GM18507 (cell line): ENCODE data around the gene DLX4.
A peak's percentile ranks its signal among the peaks of the same experiment; 100 is the strongest.

ENCODE experiments used
- DNase-seq: peaks from one replicate; pipeline ENCODE4 v3.0.0; 2011; ENCODE audit warnings: low read depth; ENCODE audit not compliant: insufficient read length; ENCODE audit errors: extremely low spot score
- FAIRE-seq: peaks from 2 replicates; lab custom pipeline; 2011; peaks lifted over from hg19 to GRCh38; lab: Jason Lieb, UNC

The DLX4 gene

DNA sequence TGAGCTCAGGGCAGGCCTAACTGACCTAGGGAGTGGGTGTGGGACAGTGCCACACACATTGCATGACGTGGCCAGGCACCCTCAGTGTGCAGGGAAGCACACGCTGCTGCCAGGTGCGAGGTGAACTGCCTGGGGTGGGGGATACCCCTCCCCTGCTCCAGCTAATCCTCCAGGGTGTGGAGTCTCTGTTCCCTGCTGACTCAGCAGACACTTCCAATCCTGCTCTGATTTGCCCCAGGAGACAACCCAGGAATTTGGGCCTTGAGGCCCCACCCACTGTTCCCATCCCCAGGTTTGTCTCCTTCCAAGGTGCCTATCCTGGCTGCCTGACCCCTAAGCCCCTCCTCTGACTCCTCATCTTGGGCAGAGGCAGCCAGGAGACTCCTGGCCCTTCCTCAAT lies 15.3 kb downstream of the DLX4 start:
- no peak for DNase-seq
- FAIRE-seq = no peak

DNA sequence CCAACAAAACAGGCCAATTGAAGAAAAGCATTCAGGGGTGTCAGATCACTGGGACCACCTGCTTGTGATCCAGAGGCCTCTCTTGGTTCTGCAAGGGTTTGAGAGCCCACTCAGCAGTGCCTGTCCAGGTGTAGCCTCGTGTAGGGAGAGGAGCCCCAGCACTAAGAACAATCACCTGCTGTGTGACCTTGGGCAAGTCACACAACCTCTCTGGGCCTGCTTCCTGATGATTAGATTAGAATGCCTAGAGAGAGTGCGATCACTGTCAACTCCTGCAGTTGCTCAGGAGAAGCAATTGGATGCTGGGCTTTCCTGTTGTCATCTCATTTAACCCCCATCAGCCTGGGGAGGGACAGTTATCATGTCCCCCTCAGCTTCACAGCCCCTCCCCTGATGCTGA lies 15.8 kb downstream of the DLX4 start:
- DNase-seq = no peak
- FAIRE-seq = no peak

DNA sequence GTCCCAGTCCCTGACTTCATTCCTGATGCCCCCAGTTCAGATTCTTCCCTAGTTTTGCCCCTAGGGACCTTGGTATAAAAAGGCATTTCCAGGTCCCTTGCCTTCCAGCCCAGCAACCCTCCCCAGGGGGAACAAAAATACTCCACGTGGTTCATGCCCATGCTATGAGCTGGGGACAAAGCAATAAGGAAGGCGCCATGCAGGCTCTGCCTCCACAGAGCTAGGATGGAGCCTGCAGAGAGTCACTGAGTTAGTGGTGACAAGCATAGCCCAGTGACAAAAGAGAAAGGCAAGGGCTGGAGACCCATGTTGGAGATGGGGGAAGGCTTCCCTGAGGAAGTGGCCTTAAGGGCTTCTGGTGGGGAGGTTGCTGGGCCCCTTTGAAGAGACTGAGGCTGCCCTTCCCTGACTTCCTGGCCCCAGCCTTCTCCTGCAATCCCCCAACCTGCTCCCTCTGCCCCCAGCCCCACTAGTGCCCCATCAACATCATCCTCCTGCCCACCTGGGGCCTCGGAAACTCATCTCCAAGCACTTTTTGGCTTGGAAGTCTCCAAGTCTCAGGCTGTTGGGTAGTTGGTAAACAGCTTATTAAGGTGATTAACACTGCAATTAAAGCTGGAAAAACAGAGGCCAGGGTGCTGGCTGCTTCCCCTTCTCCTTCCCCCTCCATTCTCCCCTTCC lies 16.5 kb downstream of the DLX4 start:
- DNase-seq (no peak), FAIRE-seq (no peak)

DNA sequence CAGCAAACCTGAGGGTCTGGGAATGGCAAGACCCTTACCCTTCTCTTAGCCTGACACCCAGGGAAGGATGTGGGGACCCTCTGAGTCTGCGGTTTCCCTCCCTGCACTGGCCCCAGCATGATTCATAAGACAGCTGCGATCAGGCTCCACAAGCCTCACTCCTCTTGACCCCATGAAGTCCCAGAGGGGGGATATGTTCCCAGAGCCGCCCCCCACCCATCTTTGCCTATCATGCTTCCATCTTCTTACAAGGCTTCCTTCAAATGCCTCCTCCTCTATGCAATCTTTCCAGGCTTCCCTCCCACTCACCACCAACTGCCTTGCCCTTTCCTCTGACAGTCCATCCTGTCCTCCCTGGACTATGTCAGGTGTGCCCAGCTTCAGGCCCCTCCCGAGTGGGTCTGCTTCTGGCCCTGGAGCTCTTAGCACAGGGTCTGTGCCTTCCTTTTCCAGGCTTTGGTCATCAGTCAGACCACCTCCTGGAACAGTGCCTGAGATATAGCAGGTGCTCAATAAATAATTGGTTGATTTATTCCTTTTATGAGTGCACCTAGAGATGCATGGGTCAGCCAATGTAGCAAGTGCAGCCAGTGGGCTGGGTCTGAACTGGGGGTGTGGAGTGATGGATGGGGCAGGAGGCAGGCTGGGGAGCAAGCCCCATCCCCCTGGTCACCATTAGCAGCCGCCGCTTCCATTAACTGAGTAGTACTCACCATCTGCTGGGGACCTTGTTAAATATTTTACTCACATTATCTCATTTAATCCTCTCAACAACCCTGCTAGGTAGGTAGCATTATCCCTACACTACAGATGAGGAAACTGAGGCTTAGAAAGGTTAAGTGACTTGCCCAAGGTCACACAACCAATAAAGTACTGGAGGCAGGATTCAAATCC lies 17.7 kb downstream of the DLX4 start:
- no peak for DNase-seq
- FAIRE-seq = no peak

DNA sequence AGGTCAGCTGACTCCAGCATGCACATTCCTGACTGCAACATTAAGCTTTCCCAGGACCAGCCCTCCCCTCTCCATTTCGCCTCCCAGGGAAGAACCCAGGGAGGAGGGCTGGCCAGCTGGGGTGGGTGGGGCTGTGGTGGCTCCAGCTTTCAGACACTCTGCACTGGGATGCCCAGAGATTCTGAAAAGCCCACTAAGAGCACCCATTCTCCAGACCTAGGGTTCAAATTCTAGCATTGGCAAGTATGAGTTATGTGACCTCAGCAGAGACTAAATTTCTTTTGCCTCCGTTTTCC lies 18.2 kb downstream of the DLX4 start:
- no peak for FAIRE-seq
- DNase-seq = no peak

DNA sequence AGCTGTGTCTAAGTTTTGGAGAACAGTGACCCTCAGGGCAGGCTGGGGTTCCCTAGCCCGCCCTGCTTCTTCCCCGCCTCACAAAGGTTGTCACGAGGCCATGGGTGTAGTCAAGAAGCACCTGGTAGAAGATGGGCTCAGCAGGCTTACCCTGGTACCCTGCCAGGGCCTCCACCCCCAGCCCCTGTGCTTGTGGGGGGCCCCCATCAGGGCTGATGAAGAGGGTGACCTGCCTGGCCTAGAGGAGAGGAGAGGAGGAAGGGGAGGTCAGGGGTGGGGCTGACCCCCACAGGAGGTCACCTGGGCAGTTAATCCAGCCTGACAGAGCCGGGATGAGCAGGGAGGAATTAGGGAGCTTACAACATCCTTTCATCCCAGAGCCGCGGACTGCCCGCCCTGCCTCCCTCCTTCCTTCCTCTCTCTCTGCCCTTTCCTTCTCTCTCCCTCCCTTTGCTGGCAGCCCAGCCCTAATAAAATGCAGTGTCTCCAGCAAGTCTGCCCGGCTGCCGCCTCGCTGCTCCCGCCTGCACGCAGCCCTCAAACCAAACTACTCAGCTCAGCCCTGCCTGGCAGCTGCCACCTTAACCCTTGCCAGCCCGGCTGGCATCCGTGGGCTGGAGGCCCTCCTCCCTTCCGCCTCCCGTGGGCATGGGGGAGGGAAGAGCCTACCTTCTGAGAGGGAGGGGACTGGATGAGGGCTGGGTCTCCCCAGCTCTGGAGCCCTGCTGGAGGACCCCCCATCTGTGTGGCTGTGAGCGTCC lies 18.9 kb downstream of the DLX4 start:
- FAIRE-seq = no peak
- no peak for DNase-seq

DNA sequence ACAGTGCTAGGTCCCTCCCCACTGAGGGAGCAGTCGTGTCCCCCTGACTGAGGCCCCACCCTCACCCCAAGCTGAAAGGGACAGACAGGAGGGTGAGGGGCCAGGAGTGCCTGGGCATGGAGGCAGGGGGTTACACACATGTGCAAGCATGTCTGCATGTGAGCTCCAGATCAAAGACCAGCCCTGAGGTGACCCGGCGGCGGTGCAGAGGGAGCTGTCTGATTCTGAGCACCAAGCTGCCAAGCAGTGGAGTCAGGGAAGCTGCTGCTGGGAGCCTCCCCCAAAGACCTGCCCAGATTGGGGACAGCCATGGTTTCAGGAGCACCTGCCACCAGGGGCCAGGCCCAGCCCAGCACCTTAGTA lies 20.5 kb downstream of the DLX4 start:
- DNase-seq = no peak
- no peak for FAIRE-seq

DNA sequence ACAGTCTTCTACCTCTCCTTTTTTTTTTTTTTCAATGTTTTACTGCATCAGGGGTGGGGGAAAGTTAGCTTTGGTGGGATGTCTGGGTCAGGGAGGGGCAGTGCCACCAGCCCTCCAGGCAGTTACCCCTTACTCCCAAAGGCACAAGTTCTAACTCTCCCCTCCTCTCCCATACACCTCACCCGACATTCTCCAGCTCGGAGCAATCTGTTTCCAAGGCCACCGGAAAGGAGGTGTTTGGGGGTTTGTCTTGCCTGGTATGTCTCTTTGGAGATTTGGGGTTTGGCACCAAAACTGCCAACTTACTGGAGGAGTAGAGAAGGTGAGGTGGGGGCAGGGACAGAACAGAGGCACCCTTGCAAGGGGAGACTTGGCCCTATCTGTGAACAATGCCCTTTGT lies 21.3 kb downstream of the DLX4 start:
- FAIRE-seq (no peak), DNase-seq (no peak)

DNA sequence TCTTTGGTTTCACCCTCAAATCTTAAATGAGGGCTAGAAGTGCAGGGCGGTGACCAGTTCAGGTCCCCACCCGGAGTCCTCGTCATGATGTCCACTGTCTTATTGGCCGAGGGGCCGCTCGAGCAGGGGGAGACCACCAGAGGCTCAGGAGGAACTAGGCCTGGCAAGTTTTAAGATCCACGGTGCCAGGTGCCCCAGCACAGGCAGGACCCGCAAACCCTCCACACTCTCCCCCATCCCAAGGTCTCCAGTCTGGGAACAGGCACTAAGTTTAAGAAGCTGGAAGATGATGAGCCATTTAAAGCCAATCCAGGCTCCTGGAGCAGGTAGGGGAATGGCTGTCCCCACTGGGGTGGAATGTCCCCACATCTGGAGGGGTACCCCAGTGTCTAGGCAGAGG lies 21.9 kb downstream of the DLX4 start:
- FAIRE-seq = no peak
- DNase-seq = no peak

DNA sequence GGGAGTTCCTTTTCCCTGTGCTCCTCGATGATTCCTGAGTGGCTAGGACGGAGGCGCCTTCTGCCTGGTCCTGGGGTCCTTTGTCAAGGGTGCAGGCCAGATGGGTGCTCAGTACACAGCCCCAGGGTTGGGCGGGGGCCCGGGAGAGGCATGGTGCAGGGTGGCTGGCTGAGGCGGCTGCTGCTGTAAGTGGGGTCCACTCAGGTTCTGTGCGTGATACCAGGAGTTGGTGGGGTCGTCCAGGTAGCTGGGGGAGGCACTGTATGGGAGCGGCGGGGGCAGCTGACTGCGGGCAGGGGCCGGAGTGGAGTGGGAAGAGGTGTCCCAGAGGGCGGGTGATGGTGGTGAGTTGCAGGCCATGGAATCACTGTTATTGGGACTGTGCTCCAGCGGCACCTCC lies 22.4 kb downstream of the DLX4 start:
- FAIRE-seq = no peak

DNA sequence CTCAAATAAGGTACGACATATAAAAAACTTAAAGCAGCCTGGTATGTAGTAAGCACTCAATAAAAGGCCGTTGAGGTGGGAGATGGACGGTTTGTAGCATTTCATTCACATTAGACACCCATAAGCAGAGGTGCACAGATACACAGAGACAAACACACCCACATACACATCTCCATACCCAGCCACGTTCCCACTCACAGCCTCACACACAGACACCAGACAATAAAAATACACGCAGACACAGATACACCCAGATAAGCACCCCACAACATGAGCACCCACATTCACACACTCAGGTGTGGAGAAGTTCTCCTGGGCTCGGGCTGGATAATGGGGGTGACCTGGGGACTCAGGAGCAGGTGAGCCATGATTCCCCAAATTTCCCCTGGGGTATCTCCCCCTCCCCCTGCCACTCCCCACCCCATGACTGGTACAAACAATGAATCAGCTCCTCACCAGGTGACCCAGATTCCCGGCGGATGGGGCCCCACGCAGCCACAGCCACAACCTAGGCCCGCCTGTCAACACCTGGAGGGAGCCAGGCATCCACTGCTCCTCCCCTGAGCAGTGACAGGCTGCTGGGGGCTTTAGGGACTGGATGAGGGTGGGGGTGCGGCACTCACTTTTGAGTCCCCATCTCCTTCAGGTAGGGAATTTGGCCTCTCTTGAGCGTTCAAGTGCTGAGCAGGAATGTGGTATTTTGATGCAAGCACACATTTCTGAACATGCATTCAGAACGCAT lies 23.4 kb downstream of the DLX4 start:
- FAIRE-seq (no peak), DNase-seq (no peak)

More for the DNA sequence above, 22.4 kb downstream of the DLX4 start:
- DNase-seq = no peak

DNA sequence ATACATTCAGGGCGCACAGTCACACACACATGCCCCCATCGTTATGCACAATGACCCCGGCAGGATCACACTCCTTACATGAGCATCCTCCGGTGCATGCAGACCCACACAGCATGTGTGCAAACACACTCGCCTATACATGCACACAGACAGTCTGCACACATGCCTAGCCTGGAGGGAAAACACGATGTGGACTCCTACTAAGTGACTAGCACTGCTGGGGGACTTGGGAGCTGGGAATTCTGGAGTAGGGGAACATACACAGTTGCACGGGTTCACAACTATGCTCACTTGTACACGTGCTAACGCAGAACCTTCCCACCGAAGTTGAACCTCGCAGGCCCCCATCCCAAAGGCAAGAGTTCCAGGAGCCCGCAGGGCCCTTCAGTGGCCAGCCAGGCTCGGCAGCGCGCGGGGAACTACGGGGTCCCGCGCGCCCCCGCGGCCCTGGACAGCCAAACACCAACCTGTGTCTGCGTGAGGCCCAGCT lies 24.0 kb downstream of the DLX4 start:
- FAIRE-seq (no peak), DNase-seq (no peak)

DNA sequence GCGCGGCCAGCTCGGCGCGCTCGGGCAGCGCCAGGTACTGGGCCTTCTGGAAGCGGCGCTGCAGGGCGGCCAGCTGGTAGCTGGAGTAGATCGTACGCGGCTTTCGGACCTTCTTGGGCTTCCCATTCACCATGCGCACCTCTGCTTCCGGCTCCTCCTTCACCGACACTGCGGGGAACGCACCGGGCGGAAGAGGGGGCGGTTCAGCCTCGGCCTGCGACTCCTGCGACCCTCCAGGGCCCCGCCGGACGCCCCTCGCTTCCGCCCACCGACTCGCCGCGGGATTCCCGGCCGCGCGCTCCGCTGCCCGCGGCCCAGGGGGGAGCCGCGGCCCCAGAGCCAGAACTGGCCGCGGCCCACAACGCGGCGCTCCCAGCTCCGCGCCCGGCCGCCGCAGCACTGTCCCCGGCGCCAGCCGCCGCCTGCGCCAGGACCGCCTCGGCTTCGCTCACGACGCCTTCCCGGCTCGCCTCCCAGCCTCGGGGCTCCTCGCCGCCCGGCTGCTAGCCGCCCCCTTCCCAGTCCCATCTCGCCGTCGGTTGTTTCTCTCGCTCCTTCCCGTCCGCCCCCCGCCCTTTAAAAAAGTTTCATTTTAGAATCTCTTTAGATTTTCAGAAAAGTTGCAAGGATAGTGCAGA lies 24.6 kb downstream of the DLX4 start:
- DNase-seq = no peak
- no peak for FAIRE-seq

DNA sequence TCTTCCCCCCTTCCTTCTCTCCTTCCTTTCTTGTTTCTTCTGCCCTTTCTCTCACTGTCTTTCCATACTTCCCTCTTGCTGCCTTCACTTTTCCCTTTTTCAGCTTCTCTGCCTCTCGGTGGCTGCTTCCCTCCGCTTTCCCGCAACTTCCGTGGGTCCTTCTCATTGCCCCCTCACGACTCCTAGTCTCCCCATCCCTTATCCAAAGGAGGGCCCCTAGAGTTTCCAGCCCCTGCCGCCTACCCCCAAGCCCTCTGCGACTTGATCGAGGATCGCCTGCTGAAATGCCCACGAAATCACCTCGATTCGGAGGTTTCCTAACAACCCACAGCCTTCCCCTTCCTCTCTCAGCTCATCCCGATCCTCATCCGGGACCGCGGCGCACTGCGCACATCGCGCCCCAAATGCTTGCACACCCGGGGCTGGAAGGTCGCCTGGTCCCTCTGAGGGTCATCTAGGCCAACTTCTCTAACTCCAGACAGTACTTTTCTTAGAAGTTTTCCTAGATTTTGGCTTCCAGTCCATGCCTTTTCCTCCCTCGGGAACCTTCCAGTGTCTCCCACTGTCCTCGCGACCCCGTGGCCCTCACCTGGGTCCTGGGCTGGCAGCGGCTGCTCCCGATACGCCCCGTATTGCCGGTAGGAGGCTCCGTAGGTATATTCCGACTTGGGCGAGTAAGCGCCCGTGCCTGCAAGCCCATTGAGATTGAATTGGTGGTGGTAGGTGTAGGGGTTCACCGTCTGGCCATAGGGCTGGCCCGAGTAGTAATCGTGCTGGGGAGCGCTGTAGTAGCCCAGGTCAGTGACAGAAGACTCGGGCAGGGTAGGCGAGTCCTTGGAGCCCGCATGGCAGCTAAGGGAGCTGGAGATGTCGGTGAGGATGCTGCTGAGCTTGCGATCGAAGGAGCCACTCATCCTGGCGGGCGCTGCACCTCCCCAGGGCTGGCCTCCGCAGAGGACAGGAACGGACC lies 25.4 kb downstream of the DLX4 start:
- no peak for DNase-seq
- FAIRE-seq = no peak

DNA sequence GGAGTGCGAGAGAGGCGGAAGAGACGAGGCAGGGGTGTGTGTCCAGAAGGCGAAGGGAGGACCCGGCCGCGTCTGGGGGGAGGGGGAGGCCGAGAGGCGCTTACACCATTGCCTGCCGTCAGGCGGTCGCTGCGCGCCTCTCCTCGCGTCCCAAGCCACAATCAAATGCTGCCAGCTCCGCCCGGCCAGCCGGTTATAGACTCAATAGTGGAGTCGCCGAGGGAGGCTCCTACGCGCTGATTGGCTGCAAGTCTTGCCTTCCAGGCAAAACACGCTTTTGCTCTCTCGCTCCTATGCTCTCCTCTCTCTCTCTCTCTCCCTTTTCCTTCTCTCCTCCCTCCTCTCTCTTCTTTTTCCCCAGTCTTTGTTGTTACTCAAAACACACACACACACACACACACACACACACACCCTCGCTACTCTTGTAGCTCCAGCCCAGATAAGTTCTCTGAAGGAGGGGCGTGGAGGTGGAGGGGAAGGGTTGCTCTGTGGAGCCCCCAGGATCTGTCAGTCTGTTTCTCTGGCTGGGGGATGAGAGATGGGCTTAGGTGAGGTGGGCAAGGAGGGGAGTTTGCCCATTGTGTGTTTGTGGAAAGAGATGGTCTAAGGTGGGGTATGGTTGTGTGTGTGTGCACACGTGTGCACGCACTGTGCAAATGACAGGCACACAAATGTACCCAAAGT lies 26.2 kb downstream of the DLX4 start, which contains the start of gene DLX3:
DLX3 (minus strand) TSS at position 170 of the 684 bp plus-strand sequence. CDS start 226 bp downstream, outside the sequence.
- DNase-seq (no peak), FAIRE-seq (no peak)

DNA sequence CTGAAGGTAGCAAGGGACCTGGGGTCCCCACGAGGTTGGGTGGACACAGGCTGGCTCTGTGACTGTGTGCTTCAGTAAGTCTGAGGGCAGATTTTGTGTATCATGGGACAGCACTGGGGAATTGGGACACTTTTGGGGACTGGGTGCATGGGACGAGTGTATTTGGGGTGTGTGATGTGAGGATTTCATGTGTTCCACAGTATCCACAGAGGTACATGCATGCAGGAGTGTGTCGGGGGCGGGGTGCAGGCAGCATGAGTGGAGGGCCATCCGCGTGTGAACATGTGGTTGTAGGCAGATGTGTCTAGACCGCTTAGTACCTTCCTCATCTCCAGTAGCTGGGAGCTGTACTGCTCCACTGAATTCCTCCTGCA lies 27.1 kb downstream of the DLX4 start:
- no peak for DNase-seq
- no peak for FAIRE-seq

DNA sequence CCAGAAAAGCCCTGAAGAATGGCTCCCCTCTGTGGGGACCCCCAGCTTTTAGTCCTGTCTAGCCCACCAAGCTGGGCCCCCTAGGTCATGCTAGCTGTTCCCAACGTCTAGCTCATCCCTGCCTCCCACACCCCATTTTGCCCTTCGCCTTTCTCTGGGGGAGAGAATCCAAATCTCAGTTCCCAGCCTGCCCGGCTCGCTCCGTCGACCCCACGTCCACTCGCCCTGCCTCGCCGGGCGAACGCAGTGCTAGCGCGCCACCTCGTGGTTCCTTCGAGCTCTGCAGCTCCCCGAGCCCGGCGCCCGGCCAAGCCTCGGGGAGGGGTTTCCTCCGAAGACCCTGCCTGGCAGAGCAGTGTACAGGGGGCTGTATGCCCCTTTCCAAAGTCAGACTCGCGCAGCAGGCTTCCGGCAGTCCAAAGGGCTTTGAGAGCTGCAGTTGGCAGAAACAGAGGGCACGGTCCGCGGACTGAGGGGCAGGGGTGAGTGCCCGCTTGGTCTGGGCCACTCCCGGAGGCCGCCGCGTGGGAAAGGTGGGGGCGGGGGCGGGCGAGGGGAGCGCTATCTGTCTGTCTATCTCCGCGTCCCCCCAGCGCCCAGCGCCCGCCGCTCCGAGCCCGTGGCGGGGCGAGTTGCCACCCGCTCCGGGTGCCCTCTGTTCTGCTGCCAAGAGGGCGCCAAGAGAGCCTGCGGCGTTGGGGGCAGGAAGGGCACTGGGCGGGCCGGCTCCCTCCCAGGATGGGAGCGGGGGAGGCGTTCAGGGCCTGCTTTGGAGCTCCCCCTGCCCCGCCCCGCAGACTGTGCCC lies 27.7 kb downstream of the DLX4 start:
- DNase-seq (peak; percentile 37), FAIRE-seq (peak; percentile 60)
